DND-41 (cell line): ENCODE results near the gene PTPN1.

ENCODE experiments used
- ATAC-seq: fragments of 200-7000 bp; cut with Tn5 transposase; 3 replicates; pipeline ENCODE4 v1.9.1; 2021; ENCODE audit warnings: low read depth; ENCODE audit not compliant: insufficient read depth
- DNase-seq: peaks from one replicate; pipeline ENCODE4 v3.0.0-alpha.2; 2020
- H2AFZ ChIP-seq: 2 replicates; pipeline ENCODE4 v1.6.0; 2012; ENCODE audit warnings: low read depth, low read length
- H3K27ac ChIP-seq: 2 replicates; pipeline ENCODE4 v1.5.1; 2012; ENCODE audit warnings: low read length, inconsistent platforms
- H3K27me3 ChIP-seq: fragments of 200-600 bp; sonication (generic); 2 replicates; pipeline ENCODE4 v1.6.0; 2012; ENCODE audit warnings: low read length, mild to moderate bottlenecking, inconsistent platforms; ENCODE audit not compliant: insufficient read depth, poor library complexity
- H3K36me3 ChIP-seq: 2 replicates; pipeline ENCODE4 v1.5.1; 2012; ENCODE audit warnings: low read length, inconsistent platforms; ENCODE audit not compliant: insufficient read depth
- H3K4me1 ChIP-seq: 2 replicates; pipeline ENCODE4 v1.5.1; 2012; ENCODE audit warnings: mild to moderate bottlenecking, low read length; ENCODE audit not compliant: insufficient read depth
- H3K4me2 ChIP-seq: 2 replicates; pipeline ENCODE4 v1.6.0; 2012; ENCODE audit warnings: mild to moderate bottlenecking, moderate library complexity, low read length, inconsistent platforms; ENCODE audit not compliant: insufficient read depth
- H3K4me3 ChIP-seq, 2 experiments: fragments of 200-600 bp in 1 of 2; shearing (Covaris generic) in 1 of 2; 2 replicates each; pipeline ENCODE4 v1.5.1; 2012 to 2016; ENCODE audit warnings: inconsistent platforms in 2 of 2, low read length in 2 of 2, mild to moderate bottlenecking in 2 of 2, low read depth in 1 of 2, moderate library complexity in 1 of 2
- H3K79me2 ChIP-seq: 2 replicates; pipeline ENCODE4 v1.6.0; 2012; ENCODE audit warnings: low read length, inconsistent platforms; ENCODE audit not compliant: insufficient read depth
- H3K9ac ChIP-seq: 2 replicates; pipeline ENCODE4 v1.6.0; 2012; ENCODE audit warnings: low read depth, mild to moderate bottlenecking, inconsistent platforms, low read length, moderate library complexity
- H3K9me3 ChIP-seq: 2 replicates; pipeline ENCODE4 v1.5.1; 2012; ENCODE audit warnings: low read length, moderate library complexity, mild to moderate bottlenecking, inconsistent platforms; ENCODE audit not compliant: insufficient read depth, severe bottlenecking
- H4K20me1 ChIP-seq: 2 replicates; pipeline ENCODE4 v1.6.0; 2012; ENCODE audit warnings: low read length; ENCODE audit not compliant: insufficient read depth
- EZH2 ChIP-seq: IDR thresholded peaks from 3 replicates; pipeline ENCODE4 v1.6.1; 2012; ENCODE audit warnings: borderline replicate concordance, low read depth, mild to moderate bottlenecking, moderate library complexity, low read length, inconsistent platforms; ENCODE audit not compliant: severe bottlenecking
- TF ChIP-seq, protein P1 (sequence below): IDR thresholded peaks from 2 replicates; pipeline ENCODE4 v1.5.1; 2012; ENCODE audit warnings: borderline replicate concordance, low read length, moderate library complexity, mild to moderate bottlenecking; ENCODE audit not compliant: poor library complexity, severe bottlenecking; ENCODE audit errors: extremely low read depth

Gene PTPN1

DNA sequence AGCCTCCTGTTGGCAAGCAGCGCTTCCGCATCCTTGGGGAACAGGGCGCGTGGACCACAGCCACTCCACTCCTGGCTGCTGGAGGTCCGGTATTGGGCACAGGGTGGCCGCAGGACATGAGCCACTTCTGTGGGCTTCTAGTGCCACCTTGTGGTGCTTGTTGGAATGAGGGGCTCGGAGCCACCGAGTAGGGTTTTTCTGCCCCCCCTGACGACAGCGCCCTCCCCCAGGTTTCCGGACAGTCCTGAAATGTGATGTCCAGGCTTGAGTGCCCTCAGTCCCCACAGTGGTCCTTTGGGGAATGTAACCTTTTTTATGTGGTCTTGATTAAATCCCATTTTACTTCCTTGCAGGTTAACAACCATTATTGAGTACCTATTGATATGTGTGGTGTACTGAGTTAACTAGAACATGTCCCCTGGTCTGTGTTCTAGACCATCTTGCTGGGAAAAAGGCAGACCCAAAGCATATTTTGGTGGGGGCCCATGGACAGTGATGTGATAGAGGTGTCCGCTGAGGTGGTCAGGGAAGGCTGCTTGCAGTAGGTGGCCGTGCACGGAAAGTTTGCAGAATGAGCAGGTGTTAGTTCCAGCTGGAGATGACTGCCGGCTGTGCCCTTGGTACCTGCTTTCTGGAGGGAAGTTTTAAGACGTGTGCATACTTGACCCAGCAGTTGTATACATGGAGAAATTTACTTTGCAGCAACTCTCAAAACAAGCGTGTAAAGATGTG lies 70.0 kb downstream of the PTPN1 start:
- Histone ChIP-seq H3K9me3 (no peaks in the 10 kb centered on the region), H3K27me3 (no peaks in the 10 kb centered on the region), H3K9ac (no peak overlapping the region), H2AFZ (no peak overlapping the region), H3K36me3 (peaks cover 93% of the 10 kb centered on the region), H3K79me2 (no peaks in the 10 kb centered on the region), H3K4me3 (no peak overlapping the region), H4K20me1 (peaks cover 26% of the 10 kb centered on the region), H3K27ac (no peak overlapping the region), H3K4me2 (no peak overlapping the region), H3K4me1 (no peaks in the 10 kb centered on the region)
- DNase-seq, result peak; percentile 45
- ATAC-seq, result peak; percentile 70
- TF ChIP-seq, protein P1, sequence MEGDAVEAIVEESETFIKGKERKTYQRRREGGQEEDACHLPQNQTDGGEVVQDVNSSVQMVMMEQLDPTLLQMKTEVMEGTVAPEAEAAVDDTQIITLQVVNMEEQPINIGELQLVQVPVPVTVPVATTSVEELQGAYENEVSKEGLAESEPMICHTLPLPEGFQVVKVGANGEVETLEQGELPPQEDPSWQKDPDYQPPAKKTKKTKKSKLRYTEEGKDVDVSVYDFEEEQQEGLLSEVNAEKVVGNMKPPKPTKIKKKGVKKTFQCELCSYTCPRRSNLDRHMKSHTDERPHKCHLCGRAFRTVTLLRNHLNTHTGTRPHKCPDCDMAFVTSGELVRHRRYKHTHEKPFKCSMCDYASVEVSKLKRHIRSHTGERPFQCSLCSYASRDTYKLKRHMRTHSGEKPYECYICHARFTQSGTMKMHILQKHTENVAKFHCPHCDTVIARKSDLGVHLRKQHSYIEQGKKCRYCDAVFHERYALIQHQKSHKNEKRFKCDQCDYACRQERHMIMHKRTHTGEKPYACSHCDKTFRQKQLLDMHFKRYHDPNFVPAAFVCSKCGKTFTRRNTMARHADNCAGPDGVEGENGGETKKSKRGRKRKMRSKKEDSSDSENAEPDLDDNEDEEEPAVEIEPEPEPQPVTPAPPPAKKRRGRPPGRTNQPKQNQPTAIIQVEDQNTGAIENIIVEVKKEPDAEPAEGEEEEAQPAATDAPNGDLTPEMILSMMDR, result peak; percentile 88
- TF ChIP-seq EZH2, result no peak

DNA sequence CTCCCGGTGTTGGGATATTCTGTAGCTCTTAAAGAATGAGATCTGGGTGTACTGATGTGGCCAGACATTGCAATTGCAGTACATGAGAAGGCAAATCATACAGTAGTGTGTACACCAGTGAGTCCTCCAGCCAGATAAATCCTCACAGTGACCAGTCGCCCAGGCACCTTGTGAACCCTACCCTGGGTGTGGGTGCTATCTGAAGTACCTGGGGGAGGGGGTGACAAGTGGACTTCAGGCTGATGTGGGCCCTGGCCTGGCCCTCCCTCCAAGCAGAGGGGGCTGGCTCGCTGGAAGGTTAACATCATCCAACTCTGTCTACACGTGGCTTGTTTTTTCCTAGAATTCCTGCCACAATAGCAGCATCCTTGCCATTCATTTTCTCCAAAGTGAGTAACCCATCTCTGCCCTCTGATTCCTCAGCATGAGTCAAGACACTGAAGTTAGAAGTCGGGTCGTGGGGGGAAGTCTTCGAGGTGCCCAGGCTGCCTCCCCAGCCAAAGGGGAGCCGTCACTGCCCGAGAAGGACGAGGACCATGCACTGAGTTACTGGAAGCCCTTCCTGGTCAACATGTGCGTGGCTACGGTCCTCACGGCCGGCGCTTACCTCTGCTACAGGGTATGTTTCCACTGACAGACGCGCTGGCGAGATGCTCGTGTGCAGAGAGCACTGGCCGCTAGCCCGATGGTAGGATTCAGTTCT lies 70.8 kb downstream of the PTPN1 start:
- H3K79me2 ChIP-seq, result no peaks in the 10 kb centered on the region
- H4K20me1 ChIP-seq, result peaks cover 24% of the 10 kb centered on the region
- H3K36me3 ChIP-seq, result peaks cover 93% of the 10 kb centered on the region

DNA sequence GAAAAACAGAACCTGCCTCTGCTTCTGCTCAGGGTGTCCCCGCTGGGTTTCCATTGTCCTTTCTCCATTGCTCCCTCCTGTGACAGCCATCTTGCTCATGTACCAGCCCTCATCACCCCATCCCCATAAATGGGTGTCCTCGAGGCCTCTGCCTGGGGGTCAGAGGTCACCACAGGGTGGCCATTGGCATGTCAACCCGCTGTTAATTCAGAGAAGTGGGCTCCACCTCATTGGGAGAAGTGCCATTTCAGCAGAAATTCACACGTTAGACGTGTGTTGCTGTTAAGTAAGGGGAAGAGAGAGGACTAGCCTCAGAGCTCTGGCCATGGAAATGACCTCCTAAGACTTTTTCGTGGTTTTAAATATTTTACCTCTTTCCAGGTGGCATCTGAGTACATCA lies 71.9 kb downstream of the PTPN1 start:
- Histone ChIP-seq H4K20me1 (peaks cover 23% of the 10 kb centered on the region), H3K36me3 (peaks cover 94% of the 10 kb centered on the region), H2AFZ (no peak overlapping the region), H3K4me1 (no peaks in the 10 kb centered on the region), H3K9ac (no peak overlapping the region), H3K27ac (no peak overlapping the region), H3K79me2 (no peaks in the 10 kb centered on the region), H3K4me2 (no peak overlapping the region), H3K9me3 (no peaks in the 10 kb centered on the region), H3K4me3 (no peak overlapping the region), H3K27me3 (no peaks in the 10 kb centered on the region)
- DNase-seq (no peak), ATAC-seq (no peak)
- TF ChIP-seq, protein P1, result no peak
- no peak for TF ChIP-seq EZH2

More for the DNA sequence above, 70.8 kb downstream of the PTPN1 start:
- Histone ChIP-seq H2AFZ (no peak overlapping the region), H3K4me2 (no peak overlapping the region), H3K4me3 (no peak overlapping the region), H3K9me3 (no peaks in the 10 kb centered on the region), H3K27ac (no peak overlapping the region), H3K4me1 (no peaks in the 10 kb centered on the region), H3K9ac (no peak overlapping the region), H3K27me3 (no peaks in the 10 kb centered on the region)
- TF ChIP-seq EZH2, result no peak
- TF ChIP-seq, protein P1, result no peak
- no peak for ATAC-seq
- DNase-seq, result no peak
